Measurements from ENCODE around the gene PPIP5K2.
"Not testable (repeated sequence)": the region's sequence is repeated elsewhere in the genome, so short reads cannot be mapped to it uniquely, and the experiment has no call there.

Gene PPIP5K2

GRCh38 chr5:103119765-103120606 is at the start of gene PPIP5K2, which contains the start of gene GIN1:
PPIP5K2 (plus strand) TSS chr5:103120301; CDS start chr5:103129590, 9,289 bp downstream.
GIN1 (minus strand) TSS chr5:103120138; CDS start chr5:103108707, 11,431 bp downstream.
- peak; percentile 59 for DNase-seq (ENCODE audit: low spot score)

- not testable (repeated sequence) for DNase-seq (ENCODE audit: low spot score)
Measured at GRCh38 chr5:103073500-103073899, 46.6 kb upstream of the PPIP5K2 start.

GRCh38 chr5:103075442-103075841 is 44.7 kb upstream of the PPIP5K2 start:
- no peak for DNase-seq (ENCODE audit: low spot score)

GRCh38 chr5:103079796-103080195 is 40.3 kb upstream of the PPIP5K2 start:
- DNase-seq (ENCODE audit: low spot score): no peak

- no peak for DNase-seq (ENCODE audit: low spot score)
Measured at GRCh38 chr5:103086547-103086946, 33.6 kb upstream of the PPIP5K2 start.

GRCh38 chr5:103089272-103089671 is 30.8 kb upstream of the PPIP5K2 start:
- no peak for DNase-seq (ENCODE audit: low spot score)

- no peak for DNase-seq (ENCODE audit: low spot score)
Measured at GRCh38 chr5:103090791-103091190, 29.3 kb upstream of the PPIP5K2 start.

- DNase-seq (ENCODE audit: low spot score): no peak
Measured at GRCh38 chr5:103092676-103093075, 27.4 kb upstream of the PPIP5K2 start.

GRCh38 chr5:103093727-103094126 is 26.4 kb upstream of the PPIP5K2 start:
- DNase-seq (ENCODE audit: low spot score): no peak

GRCh38 chr5:103094737-103095136 is 25.4 kb upstream of the PPIP5K2 start:
- DNase-seq (ENCODE audit: low spot score): no peak

GRCh38 chr5:103098993-103099392 is 21.1 kb upstream of the PPIP5K2 start:
- DNase-seq (ENCODE audit: low spot score): no peak

GRCh38 chr5:103101079-103101750 is 18.9 kb upstream of the PPIP5K2 start:
- DNase-seq (ENCODE audit: low spot score): no peak

GRCh38 chr5:103102234-103102633 is 17.9 kb upstream of the PPIP5K2 start:
- DNase-seq (ENCODE audit: low spot score): no peak

- DNase-seq (ENCODE audit: low spot score): no peak
Measured at GRCh38 chr5:103108086-103108485, 12.0 kb upstream of the PPIP5K2 start.

GRCh38 chr5:103109277-103109676 is 10.8 kb upstream of the PPIP5K2 start:
- DNase-seq (ENCODE audit: low spot score): no peak

GRCh38 chr5:103110403-103110802 is 9.7 kb upstream of the PPIP5K2 start:
- no peak for DNase-seq (ENCODE audit: low spot score)

- no peak for DNase-seq (ENCODE audit: low spot score)
Measured at GRCh38 chr5:103111468-103111867, 8.6 kb upstream of the PPIP5K2 start.

GRCh38 chr5:103112910-103113309 is 7.2 kb upstream of the PPIP5K2 start:
- no peak for DNase-seq (ENCODE audit: low spot score)

GRCh38 chr5:103114440-103114839 is 5.7 kb upstream of the PPIP5K2 start:
- no peak for DNase-seq (ENCODE audit: low spot score)

- no peak for DNase-seq (ENCODE audit: low spot score)
Measured at GRCh38 chr5:103117471-103117991, 2.6 kb upstream of the PPIP5K2 start.

- no peak for DNase-seq (ENCODE audit: low spot score)
Measured at GRCh38 chr5:103119070-103119764, 884 bp upstream of the PPIP5K2 start.

- no peak for DNase-seq (ENCODE audit: low spot score)
Measured at GRCh38 chr5:103120607-103121200, 603 bp downstream of the PPIP5K2 start.

Data from HuH-7 (cell line).